Erythroblast (primary cell): Measurements from ENCODE around the gene ERAS.
"Not testable (repeated sequence)": the region's sequence is repeated elsewhere in the genome, so short reads cannot be mapped to it uniquely, and the experiment has no call there.

ENCODE experiments used
- DNase-seq, 2 experiments: peaks; one replicate each; lab custom pipeline; 2025; lab: John Stamatoyannopoulos, UW
- GATA1 ChIP-seq: IDR thresholded peaks from 2 replicates; pipeline ENCODE4 v1.6.1; 2011; ENCODE audit warnings: low read depth, mild to moderate bottlenecking, control low read depth, low read length, moderate library complexity
- POLR2A ChIP-seq: IDR thresholded peaks from 2 replicates; pipeline ENCODE4 v1.6.1; 2011; ENCODE audit warnings: mild to moderate bottlenecking, low read length

Gene ERAS

DNA sequence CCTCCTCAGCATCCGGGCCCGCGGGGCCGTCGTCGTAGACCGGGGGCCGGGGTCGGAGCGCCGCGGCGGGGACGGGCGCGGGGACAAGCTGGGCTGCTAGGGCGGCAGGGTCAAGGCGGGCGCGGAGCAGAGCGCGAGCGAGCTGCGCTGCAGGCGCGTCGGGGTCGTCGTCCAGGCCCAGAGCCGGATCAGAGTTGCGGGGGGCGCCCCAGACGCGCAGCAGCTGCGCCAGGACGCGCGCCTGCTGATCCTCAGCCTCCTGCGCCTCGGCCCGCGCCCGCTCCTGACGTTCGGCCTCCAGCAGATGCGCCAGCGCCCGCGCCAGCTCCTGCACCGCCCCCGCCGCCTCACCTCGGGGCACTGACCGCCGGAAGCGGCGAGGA is 5.6 kb downstream of the ERAS start:
- TF ChIP-seq POLR2A (no peak), GATA1 (no peak)
- DNase-seq = no peak

DNA sequence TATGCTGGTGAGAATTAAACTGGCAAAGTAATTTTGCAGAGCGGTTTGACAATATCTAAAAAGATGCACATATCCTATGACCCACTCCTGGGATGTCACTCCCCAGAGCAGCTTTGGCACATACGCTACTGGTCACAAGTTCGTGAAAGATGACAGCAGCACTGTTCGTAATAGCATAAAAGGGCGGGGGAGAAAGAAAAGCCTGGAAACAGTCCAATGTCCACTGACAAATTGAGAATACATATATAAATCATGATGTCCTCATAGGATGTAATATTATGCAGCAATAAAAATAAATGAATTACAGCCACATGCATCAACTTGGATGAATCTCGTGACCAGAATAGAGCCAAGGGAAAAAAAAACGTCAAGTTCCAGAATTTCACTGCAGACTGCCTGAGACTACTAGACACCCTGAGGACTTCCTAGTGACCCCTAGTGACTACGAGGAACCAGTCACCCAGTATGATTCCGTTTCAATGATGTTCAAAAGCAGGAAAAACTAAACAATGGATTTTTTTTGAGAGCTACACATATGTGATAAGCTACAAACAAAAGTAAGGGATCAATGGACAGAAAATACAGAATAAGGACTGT is 7.3 kb downstream of the ERAS start:
- TF ChIP-seq GATA1 (no peak), POLR2A (no peak)
- DNase-seq = no peak

DNA sequence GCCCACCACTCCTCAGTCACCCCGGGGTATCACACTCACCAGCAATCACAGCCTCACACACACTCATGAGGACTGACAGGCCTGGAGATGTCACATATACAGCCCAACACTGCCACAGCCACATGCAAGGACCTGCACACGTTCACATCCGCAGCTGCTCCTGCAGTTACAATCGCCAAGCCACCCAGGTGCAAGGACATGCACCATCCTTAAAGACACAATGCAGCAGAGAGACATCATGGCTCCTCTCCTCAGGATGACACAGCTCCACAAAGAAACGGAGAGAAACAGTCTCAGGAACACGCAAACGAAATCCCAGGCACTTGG is 8.0 kb downstream of the ERAS start:
- DNase-seq = no peak
- TF ChIP-seq GATA1 (no peak), POLR2A (no peak)

DNA sequence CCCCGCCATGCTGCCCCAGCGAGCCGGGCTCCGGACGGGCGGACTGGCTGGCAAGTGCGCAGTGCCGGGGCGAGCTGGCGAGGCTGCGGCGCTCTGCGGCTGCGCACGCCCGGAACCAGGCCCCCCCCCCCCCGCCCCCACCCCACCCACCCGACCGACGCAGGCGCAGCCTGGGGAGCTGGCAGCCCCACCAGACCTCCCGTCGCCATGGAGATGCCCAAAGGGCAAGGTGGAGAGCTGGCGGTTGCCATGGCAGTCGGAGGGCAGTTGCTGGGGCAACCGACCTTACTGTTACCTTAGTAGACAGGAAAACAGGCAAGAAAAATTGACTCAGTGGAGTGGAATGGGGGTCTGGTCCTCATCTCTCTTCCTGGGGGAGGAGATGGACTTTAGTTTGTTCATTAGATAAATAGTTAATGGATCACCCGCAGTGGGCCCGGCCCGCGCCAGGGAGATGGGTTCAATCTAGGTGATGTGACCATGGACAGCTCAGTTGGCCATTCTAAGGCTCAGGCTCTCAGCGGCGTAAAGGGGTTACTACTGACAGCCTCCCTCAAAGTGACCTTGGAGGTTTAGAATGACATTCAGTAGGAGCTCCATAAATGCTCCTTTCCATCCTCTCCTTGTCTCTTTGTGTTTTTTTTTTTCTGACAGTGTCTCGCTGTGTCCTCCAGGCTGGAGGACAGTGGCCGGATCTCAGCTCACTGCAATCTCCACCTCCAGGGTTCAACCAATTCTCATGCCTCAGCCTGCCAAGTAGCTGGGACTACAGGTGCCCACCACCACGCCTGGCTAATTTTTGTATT is 9.4 kb downstream of the ERAS start, which contains the start of gene PCSK1N:
PCSK1N (minus strand) TSS at position 87 of the 806 bp plus-strand sequence; CDS start at position 9, 78 bp downstream.
- TF ChIP-seq GATA1 (no peak), POLR2A (no peak)
- DNase-seq = no peak

DNA sequence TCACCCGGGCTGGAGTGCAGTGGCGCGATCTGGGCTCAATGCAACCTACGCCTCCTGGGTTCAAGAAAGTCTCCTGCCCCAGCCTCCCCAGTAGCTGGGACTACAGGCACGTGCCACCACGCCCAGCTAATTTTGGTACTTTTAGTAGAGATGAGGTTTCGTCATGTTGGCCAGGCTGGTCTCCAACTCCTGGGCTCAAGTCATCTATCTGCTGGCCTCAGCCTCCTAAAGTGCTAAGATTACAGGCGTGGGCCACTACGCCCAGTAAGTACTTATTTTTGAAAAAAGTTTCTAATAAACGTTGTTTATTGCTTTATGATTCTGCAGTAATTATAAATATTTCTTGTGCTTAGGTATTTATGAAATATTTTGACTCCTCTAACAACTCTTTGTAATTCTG is 13.4 kb downstream of the ERAS start:
- DNase-seq = peak in 1 of 2 experiments; percentile 6
- TF ChIP-seq GATA1 (no peak), POLR2A (no peak)

DNA sequence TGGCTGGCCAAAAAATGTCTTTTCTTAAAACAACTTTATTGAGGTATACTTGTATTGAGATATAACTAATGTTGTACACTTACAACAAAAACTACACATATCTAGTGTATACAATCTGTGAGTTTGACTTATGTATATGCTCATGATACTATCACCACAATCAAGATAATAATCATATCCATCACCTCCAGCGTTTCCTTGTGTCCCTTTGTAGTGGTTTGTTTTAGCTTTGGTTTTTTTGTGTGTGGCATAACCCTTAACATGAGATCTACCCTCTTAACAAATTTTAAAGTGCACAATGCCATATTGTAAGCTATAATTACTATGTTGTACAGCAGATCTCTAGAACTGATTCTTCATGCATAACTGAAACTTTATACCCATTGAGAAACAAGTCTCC is 22.5 kb downstream of the ERAS start:
- TF ChIP-seq POLR2A = no peak
- TF ChIP-seq GATA1 = no peak
- no peak for DNase-seq

DNA sequence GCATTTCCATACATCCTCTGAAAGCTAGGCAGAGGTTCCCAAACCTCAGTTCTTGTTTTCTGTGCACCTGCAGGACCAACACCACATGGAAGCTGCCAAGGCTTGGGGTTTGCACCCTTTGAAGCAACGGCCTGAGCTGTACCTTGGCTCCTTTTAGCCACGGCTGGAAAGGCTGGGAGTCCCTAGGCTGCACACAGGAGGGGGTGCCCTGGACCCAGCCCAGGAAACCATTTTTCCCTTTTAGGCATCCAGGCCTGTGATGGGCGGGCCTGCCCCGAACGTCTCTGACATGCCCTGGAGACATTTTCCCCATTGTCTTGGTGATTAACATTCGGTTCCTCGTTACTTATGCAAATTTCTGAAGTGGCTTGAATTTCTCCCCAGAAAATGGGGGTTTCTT is 26.5 kb downstream of the ERAS start:
- DNase-seq = no peak
- TF ChIP-seq POLR2A (no peak), GATA1 (no peak)

DNA sequence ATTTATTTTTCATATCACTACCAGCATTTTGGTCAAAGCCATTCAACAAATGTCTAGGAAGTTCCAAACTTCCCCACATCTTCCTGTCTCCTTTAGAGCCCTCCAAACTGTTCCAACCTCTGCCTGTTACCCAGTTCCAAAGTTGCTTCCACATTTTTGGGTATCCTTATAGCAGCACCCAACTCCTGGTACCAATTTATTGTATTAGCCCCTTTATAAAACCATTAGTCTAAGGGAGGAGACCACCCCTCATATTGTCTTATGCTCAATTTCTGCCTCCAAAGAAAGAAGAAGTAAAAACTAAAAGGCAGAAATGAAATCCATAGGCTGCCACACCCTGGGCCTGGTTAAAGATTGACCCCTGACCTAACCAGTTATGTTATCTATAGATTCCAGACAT is 27.2 kb downstream of the ERAS start:
- DNase-seq = not testable (repeated sequence)

DNA sequence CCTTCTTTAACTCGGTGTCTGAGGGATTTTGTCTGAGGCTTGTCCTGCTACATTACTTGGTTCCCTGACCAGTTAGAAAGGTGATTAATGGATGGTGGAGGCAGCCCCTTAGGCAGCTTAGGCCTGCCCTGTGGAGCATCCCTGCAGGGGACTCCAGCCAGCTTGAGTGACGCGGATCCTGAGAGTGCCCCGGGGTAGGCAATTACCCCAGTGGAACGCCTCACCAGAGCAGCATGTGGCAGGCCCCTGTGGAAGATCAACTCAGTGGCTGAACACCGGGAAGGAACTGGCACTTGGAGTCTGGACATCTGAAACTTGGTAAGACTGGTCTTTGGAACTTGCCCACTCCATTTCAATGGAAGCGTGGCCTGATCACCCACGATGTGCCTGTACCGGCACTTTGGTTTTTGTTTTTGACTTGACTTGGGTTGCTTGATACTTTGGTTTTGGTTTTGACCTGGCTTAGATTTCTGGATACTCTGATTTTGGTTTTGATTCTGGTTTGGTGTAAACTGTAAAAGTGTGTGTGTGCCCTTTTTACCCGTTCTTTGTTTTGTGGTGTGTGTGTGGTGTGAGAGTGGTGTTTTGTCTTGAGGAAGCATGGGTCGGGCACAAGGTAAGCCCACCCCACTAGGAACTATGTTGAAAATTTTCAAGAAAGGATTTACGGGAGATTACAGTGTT is 27.9 kb downstream of the ERAS start:
- DNase-seq = not testable (repeated sequence)

DNA sequence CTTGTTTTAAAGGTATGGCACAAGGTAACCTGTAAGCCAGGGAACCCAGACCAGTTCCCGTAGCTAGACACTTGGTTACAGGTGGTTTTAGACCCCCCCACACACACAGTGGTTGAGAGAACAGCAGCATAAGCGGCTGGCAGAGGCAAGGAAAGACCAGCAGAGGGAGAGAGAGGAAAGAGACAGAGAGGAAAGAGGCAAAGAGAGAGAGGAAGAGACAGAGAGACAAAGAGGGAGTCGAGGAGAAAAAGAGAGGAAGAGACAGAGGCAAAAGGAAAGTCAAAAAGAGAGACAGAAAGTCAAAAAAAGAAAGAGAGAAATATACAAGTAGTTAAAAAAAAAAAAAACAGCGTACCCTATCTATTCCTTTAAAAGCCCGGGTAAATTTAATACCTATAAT is 28.6 kb downstream of the ERAS start:
- TF ChIP-seq POLR2A = no peak
- TF ChIP-seq GATA1 = no peak
- peak in 1 of 2 experiments; percentile 1 for DNase-seq

DNA sequence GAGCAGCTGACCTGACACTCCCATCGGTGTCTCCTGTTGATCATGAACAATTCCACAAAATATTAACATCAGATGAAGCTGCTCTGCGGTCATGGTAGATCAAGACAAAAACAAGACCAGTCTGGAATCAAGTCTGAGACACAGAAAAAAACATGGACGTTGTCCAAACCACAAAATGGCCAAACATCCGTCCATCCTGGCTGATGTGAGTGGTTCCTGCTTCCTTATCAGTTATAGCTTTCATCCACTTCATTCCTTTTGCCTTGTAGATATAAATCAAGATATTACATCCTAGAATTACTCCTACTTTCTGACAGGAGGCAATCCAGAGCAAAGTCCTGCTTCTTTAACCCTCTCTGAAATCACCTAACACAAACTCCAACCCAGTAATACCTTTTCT is 37.9 kb downstream of the ERAS start:
- TF ChIP-seq GATA1 = no peak
- TF ChIP-seq POLR2A = no peak
- DNase-seq = no peak

DNA sequence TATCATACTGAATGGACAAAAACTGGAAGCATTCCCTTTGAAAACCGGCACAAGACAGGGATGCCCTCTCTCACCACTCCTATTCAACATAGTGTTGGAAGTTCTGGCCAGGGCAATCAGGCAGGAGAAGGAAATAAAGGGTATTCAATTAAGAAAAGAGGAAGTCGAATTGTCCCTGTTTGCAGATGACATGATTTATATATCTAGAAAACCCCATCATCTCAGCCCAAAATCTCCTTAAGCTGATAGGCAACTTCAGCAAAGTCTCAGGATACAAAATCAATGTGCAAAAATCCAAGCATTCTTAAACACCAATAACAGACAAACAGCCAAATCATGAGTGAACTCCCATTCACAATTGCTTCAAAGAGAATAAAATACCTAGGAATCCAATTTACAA is 45.7 kb downstream of the ERAS start:
- not testable (repeated sequence) for DNase-seq

DNA sequence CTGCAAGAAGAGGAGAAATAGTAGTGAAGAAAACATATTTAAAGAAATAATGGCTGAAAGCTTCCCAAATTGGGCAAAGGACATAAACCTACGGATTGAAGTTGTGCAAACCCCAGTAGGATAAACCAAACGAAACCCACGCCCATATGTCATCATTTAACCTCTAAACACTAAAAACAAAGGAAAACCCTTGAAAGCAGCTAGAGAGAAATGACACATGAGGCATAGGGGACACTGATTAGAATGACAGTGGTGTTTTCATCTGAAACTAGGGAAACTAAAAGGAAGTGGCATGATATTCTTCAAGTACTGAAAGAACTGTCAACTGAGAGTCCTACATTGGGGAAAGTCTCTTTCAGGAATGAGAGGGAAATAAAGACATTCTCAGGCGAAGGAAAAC is 50.6 kb downstream of the ERAS start:
- not testable (repeated sequence) for DNase-seq
